HL-60/S4 treated with phorbol 12-myristate 13-acetate at 8.2 ng/mL for 4 days and 3 days (cell line): Measurements from ENCODE around the gene DOCK2.

ENCODE experiments used
- in situ Hi-C: fragments of 300-500 bp; cut with MboI; formaldehyde crosslinking; loops from 2 replicates; pipeline ENCODE4 v1.15.0; 2022; ENCODE audit warnings: low sequenced_read_pairs

Gene DOCK2

GRCh38 chr5:170020423-170020822, 383.3 kb downstream of the DOCK2 start:
- in situ Hi-C loops: no loop called here

- in situ Hi-C loops: no loop called here
Measured at GRCh38 chr5:170021506-170021905, 384.4 kb downstream of the DOCK2 start.

GRCh38 chr5:170025853-170026252, 388.8 kb downstream of the DOCK2 start:
- in situ Hi-C loops: no loop called here

- in situ Hi-C loops: no loop called here
Measured at GRCh38 chr5:170028124-170028523, 391.0 kb downstream of the DOCK2 start.

- in situ Hi-C loops: no loop called here
Measured at GRCh38 chr5:170034231-170034630, 397.2 kb downstream of the DOCK2 start.

GRCh38 chr5:170038241-170038640, 401.2 kb downstream of the DOCK2 start:
- in situ Hi-C loops: no loop called here

- in situ Hi-C loops: no loop called here
Measured at GRCh38 chr5:170039830-170040229, 402.8 kb downstream of the DOCK2 start.

GRCh38 chr5:170046241-170046640, 409.2 kb downstream of the DOCK2 start:
- in situ Hi-C loops: no loop called here

- in situ Hi-C loops: no loop called here
Measured at GRCh38 chr5:170049713-170050112, 412.6 kb downstream of the DOCK2 start.

- in situ Hi-C loops: no loop called here
Measured at GRCh38 chr5:170053896-170054295, 416.8 kb downstream of the DOCK2 start.

GRCh38 chr5:170055606-170056005, 418.5 kb downstream of the DOCK2 start:
- in situ Hi-C loops: no loop called here

GRCh38 chr5:170056561-170057267, 419.6 kb downstream of the DOCK2 start:
- in situ Hi-C loops: no loop called here

- in situ Hi-C loops: no loop called here
Measured at GRCh38 chr5:170057311-170057710, 420.2 kb downstream of the DOCK2 start.

- in situ Hi-C loops: no loop called here
Measured at GRCh38 chr5:170059221-170059620, 422.1 kb downstream of the DOCK2 start.

- in situ Hi-C loops: no loop called here
Measured at GRCh38 chr5:170067152-170067551, 430.1 kb downstream of the DOCK2 start.

GRCh38 chr5:170067574-170068170, 430.6 kb downstream of the DOCK2 start:
- in situ Hi-C loops: no loop called here

GRCh38 chr5:170069512-170069911, 432.4 kb downstream of the DOCK2 start:
- in situ Hi-C loops: no loop called here

GRCh38 chr5:170070556-170071412, 433.7 kb downstream of the DOCK2 start:
- in situ Hi-C loops: no loop called here

GRCh38 chr5:170071748-170072147, 434.7 kb downstream of the DOCK2 start:
- in situ Hi-C loops: no loop called here

- in situ Hi-C loops: no loop called here
Measured at GRCh38 chr5:170075696-170076095, 438.6 kb downstream of the DOCK2 start.

GRCh38 chr5:170076211-170076610, 439.1 kb downstream of the DOCK2 start:
- in situ Hi-C loops: no loop called here

- in situ Hi-C loops: no loop called here
Measured at GRCh38 chr5:170076739-170077138, 439.7 kb downstream of the DOCK2 start.
